Brain pericyte (primary cell): Measurements from ENCODE around the gene VPS36.
"Not testable (repeated sequence)": the region's sequence is repeated elsewhere in the genome, so short reads cannot be mapped to it uniquely, and the experiment has no call there.

Source experiments
- DNase-seq: peaks from one replicate; pipeline ENCODE4 v3.0.0-alpha.2; 2012; ENCODE audit warnings: low read depth, low spot score

The VPS36 gene, protein sequence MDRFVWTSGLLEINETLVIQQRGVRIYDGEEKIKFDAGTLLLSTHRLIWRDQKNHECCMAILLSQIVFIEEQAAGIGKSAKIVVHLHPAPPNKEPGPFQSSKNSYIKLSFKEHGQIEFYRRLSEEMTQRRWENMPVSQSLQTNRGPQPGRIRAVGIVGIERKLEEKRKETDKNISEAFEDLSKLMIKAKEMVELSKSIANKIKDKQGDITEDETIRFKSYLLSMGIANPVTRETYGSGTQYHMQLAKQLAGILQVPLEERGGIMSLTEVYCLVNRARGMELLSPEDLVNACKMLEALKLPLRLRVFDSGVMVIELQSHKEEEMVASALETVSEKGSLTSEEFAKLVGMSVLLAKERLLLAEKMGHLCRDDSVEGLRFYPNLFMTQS

DNA sequence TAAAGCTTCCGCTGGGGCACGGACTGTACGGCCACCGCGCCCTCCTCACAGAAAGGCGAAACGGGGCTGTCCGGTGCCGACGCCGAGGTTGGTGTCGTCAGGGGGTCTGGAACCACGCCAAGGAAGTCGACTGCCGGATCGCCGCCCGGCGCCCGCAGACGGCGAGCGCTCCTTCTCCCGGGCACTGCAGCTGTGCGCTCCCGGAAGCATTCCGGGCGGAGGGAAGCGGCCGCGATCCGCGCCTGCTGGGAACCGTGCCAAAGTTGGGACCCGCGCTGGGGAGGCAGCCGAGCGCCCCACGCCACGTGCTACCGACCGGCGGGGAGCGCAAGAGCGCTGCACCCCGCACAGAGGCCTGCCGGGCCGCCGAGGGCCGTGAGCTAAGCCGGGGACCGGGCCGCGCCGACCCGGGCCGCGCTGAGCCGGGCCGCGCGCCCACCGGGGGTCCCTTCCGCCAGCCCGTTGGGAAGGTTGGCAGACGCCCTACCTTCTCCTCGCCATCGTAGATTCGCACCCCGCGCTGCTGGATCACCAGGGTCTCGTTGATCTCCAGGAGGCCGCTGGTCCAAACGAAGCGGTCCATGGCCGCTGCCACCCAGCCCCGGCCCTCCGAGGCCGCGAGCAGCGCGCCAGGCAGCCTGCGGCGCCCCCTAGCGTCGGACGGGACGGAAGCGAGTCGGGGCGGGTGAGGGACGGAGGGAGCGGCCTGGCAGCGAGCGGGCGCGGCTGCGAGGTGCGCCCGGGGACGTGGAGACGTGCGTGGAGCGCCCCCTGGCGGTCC, at the start of gene VPS36:
VPS36 (minus strand) TSS at position 623 of the 781 bp plus-strand sequence; CDS start at position 583, 40 bp downstream.
- DNase-seq, result peak; percentile 84

DNA sequence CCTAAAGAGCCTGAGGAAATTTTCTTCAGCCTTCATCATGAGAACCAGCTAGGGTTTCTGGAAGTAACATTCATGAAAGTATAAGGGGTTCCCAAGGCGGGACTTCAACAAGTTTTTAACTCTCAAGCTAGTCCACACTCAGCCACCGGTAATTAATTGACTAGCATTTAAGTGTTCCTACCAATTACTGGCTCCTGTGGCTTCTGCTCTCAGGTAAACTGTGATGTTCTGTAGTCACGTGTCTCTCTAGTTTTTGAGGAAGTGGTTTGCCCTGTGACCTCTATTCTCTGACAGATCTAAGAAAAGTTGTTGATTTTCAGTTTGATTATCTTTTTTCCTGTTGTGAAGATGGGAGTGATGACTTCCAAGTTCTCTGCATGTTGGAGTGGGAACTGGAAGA, 47.5 kb upstream of the VPS36 start:
- not testable (repeated sequence) for DNase-seq

DNA sequence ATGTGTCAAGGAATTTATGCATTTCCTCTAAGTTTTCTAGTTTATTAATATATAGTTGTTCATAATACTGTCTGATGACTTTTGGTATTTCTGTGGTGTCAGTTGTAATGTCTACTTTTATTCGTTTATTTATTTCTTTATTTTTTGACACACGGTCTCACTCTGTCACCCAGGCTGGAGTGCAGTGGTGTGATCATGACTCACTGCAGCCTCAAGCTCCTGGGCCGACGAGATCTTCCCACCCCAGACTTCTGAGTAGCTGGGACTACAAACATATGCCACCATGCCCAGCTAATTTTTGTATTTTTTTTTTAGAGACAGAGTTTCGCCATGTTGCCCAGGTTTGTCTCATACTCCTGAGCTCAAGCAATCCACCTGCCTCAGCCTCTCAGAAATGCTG, 43.8 kb upstream of the VPS36 start:
- not testable (repeated sequence) for DNase-seq

DNA sequence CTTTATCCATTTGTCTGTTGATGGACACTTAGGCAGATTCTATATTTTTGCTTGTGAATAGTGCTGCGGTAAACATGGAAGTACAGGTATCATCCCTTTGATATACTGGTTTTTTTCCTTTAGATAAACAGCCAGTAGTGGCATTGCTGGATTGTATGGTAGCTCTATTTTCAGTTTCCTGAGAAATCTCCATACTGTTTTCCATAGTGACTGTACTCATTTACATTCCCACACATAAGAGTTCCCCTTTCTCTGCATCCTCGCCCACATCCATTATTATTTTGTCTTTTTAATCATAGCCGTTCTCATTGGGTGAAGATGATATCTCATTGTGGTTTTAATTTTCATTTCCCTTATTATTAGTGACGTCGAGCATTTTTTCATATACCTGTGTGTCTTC, 40.6 kb upstream of the VPS36 start:
- not testable (repeated sequence) for DNase-seq

DNA sequence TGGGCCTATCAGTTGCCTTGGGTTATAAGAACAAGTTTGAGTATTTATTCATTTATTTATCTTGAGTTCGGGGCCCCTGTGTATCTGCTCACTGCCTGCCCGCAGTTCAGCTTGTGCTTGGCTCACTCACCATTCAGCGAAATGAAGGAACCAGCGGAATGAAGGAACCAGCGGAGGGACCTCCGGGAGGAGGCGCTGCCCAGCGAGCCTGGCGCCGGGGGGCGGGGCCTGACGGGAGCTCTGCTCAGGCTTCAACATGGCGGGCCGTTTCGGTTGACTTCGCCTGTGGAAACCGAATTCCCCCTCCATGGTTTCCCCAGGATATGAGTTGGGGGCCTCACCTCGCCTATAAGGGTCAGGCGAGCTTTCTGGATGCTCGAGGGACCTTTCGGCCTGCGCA, 38.3 kb upstream of the VPS36 start:
- DNase-seq, result not testable (repeated sequence)

DNA sequence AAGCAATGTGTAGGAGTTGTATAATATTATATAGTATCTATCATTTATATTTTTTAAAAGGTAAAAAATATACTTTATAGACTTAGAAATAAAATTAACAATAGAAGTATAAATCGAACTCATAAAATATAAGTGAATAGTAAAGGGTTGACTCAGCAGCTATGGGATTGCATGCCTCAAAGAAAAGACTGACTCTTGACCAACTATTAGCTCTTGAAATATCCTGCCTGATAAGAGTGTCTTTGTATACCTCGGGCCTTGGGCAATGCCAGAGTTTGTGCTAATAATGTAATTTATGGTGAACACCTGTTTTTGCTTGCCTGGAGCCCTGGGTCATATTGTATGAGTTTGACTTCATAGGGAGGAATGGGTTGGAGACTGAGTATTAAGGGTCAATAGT, 36.6 kb upstream of the VPS36 start:
- not testable (repeated sequence) for DNase-seq

DNA sequence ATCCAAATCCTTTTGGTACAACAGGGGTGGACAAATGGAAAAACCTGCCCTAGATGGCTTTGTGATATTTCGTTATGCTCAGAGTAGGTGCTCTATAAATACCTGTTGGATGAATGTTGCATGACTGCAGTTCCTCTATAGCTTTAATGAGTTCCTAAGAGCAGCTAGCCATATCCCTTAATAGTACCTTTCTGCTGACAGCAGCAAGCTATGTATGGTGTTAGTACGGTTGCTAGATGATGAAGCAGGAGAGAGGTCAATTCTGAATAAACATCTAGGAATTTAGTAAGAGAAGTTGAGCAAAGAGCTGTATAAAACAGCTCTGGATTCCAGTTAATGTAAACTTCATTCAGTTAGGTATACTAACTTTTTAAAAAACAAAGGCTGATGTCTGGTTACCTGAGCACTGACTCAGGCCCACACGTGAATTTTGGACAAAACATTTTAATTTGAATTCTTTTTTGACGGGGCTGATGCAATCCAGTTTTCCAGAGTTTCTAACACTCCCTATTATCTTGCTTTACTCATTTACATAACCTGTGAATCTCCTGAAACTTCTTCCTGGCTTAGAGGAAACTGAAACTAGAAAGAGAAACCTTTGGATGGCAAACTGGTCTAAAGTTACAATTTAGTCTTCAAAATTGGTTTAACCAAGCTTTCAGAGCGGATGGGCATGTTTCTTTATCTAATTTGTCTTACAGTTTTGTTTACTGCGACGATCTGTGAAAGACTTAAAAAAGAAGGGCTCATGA, 30.4 kb upstream of the VPS36 start:
- not testable (repeated sequence) for DNase-seq

DNA sequence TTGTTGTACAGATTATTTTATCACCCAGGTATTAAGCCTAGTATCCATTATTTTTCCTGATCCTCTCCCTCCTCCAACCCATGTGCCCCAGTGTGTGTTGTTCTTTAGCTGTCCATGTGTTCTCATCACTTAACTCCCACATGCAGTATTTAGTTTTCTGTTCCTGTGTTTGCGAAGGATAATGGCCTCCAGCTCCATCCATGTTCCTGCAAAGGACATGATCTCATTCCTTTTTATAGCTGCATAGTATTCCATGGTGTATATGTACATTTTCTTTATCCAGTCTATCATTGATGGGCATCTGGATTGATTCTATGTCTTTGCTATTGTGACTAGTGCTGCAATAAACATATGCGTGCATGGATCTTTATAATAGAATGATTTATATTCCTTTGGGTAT, 18.1 kb upstream of the VPS36 start:
- DNase-seq, result not testable (repeated sequence)

DNA sequence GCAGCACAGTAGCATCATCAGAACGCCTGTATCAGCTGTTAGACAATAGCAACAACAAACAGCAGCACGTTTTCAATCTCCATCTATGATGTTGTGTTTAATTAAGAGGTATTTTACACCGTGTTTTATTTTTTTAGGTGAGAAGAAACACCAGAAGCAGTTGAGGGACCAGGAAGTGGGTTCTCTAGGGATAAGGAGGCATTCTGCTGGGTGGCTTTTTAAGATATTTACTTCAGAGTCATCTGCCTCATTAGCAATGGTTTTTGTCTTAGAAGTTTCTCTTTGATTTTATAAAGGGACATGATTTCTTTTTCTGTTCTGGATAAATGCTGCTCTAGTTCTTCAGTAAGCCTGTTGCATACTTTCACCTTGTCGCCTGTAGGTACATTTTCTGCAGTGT, 13.1 kb upstream of the VPS36 start:
- DNase-seq, result no peak

DNA sequence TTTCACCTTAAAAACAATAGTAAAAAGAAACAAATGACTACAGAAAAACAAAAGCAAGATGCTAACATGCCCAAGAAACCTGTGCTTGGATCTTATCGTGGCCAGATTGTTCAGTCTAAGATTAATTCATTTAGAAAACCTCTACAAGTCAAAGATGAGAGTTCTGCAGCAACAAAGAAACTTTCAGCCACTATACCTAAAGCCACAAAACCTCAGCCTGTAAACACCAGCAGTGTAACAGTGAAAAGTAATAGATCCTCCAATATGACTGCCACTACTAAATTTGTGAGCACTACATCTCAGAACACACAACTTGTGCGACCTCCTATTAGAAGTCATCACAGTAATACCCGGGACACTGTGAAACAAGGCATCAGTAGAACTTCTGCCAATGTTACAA, 10.8 kb upstream of the VPS36 start:
- DNase-seq, result no peak

DNA sequence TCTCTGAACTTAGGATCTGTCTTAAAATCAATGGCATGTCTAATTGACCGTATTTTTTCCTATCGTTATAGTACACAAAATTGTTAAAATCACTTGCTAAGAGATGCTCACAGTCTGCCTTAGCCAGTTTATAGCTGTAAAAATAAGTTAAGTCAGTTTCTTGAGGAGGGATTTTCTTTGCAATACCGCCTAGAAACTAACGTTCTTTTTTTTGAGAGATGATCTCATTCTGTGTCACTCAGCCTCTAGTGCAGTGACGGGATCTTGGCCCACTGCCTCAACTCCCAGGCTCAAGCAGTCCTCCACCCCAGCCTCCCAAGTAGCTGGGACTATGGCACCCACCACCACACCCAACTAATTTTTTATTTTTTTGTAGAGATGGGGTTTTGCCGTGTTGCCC, 9.2 kb upstream of the VPS36 start:
- no peak for DNase-seq

DNA sequence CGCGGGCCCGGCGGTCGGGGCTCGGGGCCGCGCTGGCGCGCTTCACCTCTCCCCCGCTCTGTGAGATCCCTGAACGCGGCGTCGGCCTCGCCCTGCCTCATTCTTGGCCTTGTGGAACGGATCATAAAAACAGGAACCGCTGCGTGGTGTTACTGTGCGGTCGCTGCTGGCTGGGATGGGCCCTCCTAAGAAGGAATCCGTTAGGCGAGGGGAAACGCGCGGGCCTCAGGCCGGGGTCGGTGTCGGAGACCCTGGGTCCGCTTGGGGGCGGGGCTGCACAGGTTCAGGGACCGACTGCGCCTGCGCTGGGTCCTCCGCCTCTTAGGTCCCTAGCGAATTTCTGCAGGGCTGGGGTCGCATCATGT, 5.2 kb upstream of the VPS36 start:
- DNase-seq, result peak; percentile 55

DNA sequence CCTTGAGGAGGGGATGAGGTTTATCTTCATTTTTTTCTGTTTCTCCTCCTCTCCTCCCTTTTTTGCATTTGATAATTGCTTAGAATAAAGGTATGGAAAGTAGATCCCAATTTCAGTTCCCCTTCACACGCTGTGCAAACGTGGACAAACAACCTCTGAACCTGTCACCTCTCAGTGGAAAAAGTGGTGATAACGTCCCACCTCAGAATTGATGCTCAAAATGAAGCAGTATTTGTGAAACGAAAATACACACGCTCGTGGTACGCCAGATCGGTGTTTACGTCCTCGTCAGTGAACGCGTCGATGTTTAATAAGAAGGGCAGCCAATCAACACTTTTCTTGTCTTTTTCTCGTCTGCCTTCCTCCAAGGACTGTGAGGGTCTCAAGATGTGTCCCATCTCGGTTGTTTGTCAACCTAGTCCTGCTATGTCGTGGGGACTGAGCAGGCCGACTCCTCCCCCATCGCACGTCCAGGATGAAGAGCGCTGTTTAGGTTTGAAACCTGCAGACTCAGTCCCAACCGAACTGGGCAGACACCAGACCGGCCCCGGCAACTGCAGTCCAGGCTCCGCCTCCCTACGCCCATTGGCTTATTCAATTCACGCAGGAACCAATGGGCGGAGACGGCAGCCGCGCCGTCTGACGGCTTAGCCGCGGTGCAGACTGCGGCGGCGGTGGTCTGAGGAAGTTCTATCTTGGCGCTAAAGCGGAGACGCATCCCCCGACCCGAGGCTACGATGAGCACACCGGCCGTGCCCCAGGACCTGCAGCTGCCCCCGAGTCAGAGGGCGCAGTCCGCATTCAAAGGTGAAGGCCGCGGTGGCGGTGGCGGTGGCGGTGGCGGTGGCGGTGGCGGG, 4.6 kb upstream of the VPS36 start, which contains the start of gene CKAP2:
CKAP2 (plus strand) TSS at position 659 of the 857 bp plus-strand sequence; CDS start at position 738, 79 bp downstream.
- peak; percentile 89 for DNase-seq

DNA sequence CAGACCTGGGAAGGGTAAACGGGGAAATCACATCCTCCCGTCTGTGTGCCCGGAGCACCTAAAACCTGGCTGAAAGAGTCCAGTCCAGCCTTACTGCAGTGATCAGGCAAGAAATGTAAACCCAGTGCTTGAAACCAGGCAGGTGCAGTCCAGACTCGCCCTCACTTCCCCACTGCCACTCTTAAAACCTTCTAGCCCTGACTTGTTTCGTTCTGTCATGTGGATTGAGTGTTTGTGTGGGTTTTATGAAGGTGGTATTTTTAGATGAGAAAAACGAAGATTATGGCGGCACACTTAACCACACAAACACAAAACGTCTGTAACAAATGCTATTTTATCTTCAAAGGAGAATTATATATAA, 4.0 kb upstream of the VPS36 start:
- DNase-seq, result no peak

DNA sequence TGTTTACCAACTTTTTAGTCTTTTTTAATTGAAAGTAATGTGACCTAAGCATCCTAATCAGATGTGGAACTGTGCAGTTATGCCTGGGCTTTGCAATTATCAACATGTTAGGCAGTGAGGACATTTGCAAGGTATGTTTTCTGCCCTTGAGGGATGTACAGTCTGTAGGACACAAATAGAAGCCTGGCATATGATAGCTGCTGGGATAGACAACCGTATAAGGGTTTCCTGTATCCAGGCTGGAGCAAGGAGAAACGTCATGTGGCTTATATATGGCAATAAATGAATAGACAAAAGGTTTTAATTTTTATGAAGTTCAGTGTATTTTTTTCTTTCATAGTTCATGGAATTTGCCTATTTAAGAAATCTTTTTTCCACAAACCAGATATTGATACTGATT, 2.0 kb upstream of the VPS36 start:
- no peak for DNase-seq

DNA sequence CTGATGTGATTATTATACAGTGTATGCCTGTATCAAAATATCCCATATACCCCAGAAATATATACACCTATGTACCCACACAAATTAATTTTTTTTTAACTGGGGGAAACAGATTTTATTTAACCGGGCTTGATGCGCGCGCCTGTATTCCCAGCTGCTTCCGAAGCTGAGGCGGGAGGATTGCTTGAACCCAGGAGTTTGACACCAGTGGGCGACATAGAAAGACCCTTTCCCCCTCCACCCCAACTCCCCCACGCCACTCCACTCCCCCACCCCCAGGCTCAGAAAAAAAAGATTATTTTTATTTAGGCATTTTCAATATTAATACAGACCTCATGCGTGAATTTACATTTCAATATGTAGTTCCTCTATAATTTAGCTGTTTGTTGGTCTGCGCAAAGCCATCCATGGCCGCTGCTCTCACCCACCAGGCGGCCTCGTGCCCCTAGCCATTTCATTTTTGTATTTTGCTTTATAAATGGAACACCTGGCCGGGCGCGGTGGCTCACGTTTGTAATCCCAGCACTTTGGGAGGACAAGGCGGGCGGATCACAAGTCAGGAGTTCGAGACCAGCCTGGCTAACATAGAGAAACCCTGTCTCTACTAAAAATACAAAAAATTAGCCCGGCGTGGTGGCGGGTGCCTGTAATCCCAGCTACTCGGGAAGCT, 836 bp upstream of the VPS36 start:
- DNase-seq, result no peak

DNA sequence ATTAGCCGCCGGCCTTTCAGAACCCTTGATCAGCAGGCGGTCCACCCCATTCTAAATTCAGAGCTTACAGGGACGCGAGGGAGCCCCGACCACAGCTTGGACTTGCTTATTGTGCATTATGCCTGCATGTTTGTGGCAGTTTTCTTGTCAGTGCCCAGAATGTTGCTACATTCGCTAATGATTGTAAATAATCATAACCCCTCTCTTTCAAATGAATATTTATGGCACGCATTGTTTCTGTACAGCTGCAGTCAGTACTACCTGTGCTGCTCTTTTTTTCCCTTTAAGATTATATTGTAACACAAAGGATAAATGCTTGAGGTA, 321 bp upstream of the VPS36 start:
- DNase-seq, result no peak

DNA sequence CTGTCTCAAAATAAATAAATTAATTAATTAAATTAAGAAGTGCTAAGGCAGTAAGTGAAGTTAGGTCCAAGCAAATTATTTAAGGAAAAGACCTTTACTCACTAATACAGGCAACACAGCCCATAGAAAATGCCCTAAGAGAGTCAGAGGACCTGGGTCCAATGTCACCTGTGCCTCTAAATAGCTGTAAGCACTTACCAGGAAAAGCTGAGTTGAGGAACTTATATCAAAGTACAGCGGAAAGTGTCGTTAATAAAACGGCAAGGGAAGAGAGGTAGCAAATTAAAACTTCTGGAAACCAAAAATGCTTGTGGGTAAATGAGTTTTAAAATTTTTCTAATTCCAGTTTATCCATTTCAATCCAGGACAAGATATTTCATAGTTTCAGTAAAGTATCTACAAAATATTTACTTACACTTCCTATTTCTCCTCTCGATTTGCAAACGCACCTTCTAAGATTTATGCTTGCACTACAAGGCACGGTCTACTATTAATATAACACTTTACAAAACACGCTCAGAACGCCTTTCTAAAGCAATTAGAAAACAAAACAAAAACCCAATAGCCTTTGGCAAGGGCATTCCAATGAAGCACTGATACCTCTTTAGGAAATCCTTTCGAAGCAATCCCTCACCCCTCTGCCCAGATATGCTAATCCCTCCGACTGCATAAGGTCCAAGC, 963 bp downstream of the VPS36 start:
- DNase-seq, result no peak

DNA sequence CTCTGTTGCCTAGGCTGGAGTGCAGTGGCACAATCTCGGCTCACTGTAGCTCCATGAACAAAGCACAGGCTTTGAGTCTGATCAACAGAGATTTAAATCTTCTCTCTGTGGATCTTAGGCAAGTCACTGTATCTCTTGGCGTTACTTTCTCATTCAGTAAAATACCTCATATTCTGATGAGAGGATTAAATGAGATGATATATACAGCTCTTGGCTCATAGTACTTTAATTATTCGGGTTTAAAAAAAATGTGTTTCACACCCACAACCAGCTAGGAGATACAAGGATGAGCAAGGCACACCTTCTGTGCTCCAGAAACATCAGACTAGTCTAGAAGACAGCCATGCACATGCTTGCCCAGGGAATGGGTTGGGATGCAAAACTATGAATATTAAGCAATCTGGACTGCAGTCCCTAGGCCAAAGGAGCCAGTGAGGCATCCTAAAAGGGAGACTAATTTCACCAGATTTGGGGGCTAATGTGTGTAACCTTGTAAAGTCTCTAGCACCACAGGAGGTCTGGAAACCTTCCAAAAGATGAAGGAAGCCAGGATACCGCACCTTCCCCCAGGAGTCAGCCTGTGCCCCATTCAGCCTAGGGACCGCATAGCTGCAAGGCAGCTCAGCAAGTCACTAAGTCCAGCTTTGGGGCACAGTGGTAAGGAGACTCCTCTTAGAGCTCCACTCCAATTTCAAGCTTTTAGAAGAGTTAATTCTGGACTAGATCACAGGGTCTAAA, 2.5 kb downstream of the VPS36 start:
- DNase-seq, result no peak

DNA sequence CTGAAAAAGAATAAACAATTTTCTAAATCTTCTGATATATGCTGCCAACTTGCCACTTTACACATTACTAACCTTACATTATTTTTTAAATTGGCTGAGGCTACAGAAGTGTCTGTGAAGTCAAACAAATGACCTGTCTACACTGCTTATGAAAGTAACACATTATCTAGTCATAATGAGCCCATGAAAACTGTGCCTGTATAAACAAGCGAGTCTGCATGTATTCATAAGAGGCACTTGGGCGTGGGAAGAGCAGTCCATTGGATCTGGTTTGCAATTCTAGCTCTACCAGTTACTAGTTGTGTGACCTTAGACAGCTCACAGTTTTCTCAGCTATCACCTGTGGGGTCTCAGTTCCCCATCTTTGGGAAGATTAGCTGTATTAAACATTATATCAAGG, 3.1 kb downstream of the VPS36 start:
- no peak for DNase-seq
